GM12874 (cell line): Measurements from ENCODE around the gene ROBO2.

Experiments
- TF ChIP-seq, protein P1 (sequence below): IDR thresholded peaks from 2 replicates; pipeline ENCODE4 v1.5.1; 2011; ENCODE audit warnings: low read depth, mild to moderate bottlenecking, control low read depth, low read length, moderate library complexity; ENCODE audit not compliant: insufficient read depth

ROBO2 gene

DNA sequence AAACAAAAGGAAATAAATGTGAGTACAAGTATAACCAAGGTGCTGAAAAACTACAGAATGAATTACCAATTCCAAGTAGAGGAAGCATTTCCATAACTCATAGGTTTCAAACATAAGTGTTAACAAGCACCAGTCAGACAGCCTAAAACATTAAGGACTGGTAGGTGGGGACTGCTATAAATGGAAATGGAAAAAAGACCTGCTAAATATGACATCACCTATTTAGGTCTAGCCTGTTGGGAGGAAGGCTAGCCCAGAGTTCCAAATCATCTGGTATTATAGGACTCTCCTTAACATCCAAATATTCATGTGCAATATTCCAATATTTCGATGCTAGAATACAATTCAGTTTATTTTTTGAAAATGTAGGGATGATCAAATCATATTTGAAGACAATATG lies 560.0 kb downstream of the ROBO2 start:
- TF ChIP-seq, protein P1, sequence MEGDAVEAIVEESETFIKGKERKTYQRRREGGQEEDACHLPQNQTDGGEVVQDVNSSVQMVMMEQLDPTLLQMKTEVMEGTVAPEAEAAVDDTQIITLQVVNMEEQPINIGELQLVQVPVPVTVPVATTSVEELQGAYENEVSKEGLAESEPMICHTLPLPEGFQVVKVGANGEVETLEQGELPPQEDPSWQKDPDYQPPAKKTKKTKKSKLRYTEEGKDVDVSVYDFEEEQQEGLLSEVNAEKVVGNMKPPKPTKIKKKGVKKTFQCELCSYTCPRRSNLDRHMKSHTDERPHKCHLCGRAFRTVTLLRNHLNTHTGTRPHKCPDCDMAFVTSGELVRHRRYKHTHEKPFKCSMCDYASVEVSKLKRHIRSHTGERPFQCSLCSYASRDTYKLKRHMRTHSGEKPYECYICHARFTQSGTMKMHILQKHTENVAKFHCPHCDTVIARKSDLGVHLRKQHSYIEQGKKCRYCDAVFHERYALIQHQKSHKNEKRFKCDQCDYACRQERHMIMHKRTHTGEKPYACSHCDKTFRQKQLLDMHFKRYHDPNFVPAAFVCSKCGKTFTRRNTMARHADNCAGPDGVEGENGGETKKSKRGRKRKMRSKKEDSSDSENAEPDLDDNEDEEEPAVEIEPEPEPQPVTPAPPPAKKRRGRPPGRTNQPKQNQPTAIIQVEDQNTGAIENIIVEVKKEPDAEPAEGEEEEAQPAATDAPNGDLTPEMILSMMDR = no peak

DNA sequence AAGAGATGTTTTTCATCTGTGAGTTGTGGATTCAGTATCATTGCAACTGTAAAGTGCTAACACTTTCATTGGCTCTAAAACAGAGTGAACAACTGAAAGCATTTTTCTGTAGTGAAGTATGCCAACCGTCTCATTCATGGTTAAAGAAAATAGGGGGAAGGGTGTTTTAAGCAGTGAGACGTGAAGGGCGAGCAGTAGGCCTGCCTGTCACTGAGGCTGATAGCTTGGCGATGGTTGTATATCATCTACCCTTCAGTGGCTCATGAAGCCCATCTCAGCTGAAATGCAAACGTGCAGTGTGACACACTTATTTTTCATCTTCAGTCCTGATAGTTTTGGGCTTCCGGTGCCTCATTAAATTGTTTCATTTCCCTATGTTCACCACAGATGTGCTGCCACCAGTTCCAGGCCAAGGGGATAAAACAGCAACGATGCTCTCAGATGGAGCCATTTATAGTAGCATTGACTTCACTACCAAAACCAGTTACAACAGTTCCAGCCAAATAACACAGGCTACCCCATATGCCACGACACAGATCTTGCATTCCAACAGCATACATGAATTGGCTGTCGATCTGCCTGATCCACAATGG lies 562.0 kb downstream of the ROBO2 start:
- TF ChIP-seq, protein P1 = no peak

DNA sequence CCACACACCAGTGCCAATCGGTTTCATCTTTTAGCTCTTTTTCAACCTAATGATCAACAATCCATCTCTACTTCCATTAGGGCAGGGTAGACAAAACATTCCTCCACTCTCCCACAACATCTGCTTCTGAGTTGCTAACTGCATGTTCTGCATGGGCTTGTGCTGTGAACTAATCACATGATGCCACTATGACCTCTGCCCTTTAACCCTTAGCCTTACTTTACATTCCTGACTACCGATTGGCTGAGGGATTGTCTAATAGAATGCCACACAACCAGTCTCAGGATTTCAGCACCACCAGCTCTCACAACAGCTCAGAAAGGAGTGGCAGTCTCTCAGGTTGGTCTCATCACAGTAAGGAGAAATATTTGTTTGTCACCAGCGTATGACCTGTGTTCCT lies 562.8 kb downstream of the ROBO2 start:
- TF ChIP-seq, protein P1 = no peak

DNA sequence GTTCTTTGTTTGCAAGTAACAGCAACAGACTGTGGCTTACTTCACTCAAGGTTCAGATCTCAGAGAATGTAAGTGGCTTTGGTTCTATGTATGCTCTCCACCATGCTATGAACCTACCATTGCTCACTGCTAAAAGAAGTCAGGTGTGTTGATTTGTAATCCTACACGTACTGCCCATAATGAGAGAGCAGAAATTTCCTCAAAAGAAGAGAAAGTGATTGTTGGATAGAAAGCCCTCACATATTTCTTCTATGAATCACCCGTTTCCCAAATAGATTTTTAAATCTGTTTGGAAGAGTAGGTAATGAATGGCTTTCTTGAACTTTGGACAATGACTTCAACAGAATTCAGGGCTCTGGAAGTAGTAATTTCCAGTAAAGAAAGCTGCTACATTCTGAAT lies 565.4 kb downstream of the ROBO2 start:
- TF ChIP-seq, protein P1 = no peak

DNA sequence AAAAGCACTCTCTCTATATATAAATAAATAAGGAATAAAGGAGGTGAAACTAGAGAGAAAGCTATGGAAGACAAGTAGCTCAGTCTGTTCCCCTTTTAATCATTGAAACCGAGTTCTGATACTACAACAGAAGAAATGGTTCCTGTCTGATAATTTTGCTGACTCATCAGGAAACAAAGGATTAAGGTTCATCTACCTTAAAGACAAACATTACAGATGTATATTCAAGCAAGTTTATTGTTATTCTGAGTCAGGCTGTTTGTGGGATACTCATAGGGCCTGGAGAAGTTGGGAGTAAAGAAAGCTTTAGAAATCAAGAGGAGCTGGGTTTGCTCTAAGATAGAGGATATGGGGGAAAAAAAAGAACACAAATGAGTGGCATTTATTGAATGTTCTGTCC lies 566.0 kb downstream of the ROBO2 start:
- TF ChIP-seq, protein P1 = no peak

DNA sequence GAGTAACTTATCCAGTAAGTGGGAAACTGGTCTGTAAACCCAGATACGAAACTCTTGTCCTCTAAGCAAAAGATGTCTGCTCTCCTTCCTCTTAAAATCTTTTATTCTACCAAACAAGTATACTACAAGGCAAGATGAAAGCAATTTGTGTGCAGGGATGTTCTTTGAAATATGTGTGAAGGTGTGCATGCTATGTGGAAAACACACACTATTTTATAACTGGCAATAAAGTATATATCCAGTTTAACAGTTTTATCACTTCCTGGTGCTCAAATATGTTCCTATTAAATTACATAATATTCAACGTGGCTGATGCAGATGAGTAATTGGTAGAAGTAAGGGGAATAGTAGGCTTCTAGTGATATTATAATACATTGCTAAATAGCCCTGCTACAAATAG lies 566.5 kb downstream of the ROBO2 start:
- TF ChIP-seq, protein P1 = no peak

DNA sequence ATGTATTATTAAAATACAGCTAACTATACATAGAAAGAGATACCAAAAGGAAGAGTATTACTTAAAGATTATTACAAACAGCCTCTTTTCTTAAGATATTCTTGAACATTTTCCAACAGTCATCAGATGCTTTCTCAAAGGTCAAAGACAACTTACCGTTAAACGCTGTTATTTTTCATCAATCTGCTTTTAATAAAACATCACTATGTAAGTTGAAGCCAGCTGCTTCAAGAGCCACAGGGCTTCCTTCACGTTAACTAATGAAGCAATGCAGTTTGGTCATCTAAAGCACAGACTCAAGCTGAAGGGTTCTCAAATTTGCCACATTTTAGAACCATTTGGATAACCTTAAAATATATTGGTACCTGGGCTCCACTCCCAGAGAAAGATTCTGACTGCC lies 578.8 kb downstream of the ROBO2 start:
- TF ChIP-seq, protein P1 = no peak
